Fibroblast of upper back skin (primary cell): ENCODE measurements around the gene RAPH1.

ENCODE experiments used
- DNase-seq: peaks from one replicate; pipeline ENCODE4 v3.0.0-alpha.2; 2013

The RAPH1 gene

DNA sequence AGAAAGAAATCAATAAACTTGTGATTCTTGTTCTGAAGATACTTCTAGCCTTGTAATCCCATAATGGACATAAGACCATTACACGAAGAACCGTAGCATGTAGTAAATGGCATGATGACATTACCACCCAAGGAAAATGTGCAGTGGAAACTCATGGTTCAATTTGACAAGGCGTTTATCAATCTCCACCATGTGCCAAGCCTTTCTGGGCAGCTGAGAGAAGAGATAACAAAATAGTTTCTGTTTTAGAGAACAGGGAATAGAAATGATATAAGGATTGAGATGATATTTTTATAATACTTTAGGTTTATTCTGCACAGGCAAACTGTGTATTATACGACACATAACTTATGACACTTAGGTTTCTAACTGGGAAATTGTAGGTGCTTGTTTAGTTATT, 187.7 kb downstream of the RAPH1 start:
- DNase-seq: no peak

DNA sequence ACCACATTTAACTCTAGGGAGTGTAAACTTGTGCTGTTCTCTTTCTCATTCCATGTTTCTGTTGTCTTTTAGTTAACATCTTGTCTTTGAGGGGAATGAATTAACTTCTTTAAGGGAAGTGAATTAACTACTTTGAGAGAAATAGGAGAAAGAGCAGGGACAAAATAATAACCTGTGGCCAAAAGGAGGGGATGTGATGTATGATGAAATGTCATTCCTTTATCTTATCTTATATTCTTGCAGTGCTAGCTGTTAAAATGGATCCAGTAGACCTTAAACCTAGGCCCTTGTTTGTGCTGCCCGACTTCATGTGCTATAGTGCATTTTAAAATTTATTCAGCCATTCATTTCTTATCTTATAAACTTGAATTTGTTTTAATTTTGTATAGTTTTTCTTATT, 188.5 kb downstream of the RAPH1 start:
- DNase-seq: no peak

DNA sequence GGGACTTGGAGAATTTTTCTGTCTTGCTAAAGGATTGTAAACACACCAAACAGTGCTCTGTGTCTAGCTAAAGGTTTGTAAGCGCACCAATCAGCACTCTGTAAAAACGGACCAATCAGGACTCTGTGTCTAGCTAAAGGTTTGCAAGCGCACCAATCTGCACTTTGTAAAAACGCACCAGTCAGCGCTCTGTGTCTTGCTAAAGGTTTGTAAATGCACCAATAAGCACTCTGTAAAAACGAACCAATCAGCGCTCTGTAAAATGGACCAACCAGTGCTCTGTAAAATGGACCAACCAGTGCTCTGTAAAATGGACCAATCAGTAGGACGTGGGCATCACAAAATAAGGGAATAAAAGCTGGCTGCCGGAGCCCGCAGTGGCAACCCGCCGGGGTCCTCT, 190.4 kb downstream of the RAPH1 start:
- no peak for DNase-seq
